Uterus (tissue), 2 donors: ENCODE measurements around the gene UGT1A7.

ENCODE experiments used
- POLR2A ChIP-seq, 2 donors: fragments of 450-650 bp; IDR thresholded peaks; one replicate each; pipeline ENCODE4 v1.6.1; 2016; ENCODE audit warnings: antibody characterized with exemption in 2 of 2, mild to moderate bottlenecking in 1 of 2, moderate library complexity in 1 of 2
- TF ChIP-seq, protein P1 (sequence below), 4 experiments: fragments of 200-600 bp in 2 of 4; fragments of 450-650 bp in 2 of 4; sonication (generic) in 2 of 4; IDR thresholded peaks; one replicate each; pipeline ENCODE4 v1.5.1; 2016 to 2019; ENCODE audit warnings: antibody characterized with exemption in 4 of 4, mild to moderate bottlenecking in 2 of 4, moderate library complexity in 1 of 4

GRCh38 chr2:233764264-233764663 lies 82.6 kb downstream of the UGT1A7 start:
- TF ChIP-seq, protein P1, sequence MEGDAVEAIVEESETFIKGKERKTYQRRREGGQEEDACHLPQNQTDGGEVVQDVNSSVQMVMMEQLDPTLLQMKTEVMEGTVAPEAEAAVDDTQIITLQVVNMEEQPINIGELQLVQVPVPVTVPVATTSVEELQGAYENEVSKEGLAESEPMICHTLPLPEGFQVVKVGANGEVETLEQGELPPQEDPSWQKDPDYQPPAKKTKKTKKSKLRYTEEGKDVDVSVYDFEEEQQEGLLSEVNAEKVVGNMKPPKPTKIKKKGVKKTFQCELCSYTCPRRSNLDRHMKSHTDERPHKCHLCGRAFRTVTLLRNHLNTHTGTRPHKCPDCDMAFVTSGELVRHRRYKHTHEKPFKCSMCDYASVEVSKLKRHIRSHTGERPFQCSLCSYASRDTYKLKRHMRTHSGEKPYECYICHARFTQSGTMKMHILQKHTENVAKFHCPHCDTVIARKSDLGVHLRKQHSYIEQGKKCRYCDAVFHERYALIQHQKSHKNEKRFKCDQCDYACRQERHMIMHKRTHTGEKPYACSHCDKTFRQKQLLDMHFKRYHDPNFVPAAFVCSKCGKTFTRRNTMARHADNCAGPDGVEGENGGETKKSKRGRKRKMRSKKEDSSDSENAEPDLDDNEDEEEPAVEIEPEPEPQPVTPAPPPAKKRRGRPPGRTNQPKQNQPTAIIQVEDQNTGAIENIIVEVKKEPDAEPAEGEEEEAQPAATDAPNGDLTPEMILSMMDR (IDR thresholded peaks at IDR 0.05): no peak
- TF ChIP-seq POLR2A (IDR thresholded peaks at IDR 0.05): no peak
